Activated naive CD4-positive, alpha-beta T cell treated with anti-CD3 and anti-CD28 coated beads, Interleukin-2, amount 10 ng/mL, durations not matched to agents 7 days and 5 days (primary cell): ENCODE data around the gene MARK4.
"Not testable (repeated sequence)": the region's sequence is repeated elsewhere in the genome, so short reads cannot be mapped to it uniquely, and the experiment has no call there.

Experiments used
- CTCF ChIA-PET: fragments of 350-600 bp; sonication (Branson Sonifier 250); formaldehyde crosslinking; loops from one replicate; lab custom pipeline; 2021; ENCODE audit warnings: antibody characterized with exemption; lab: Charles Lee
- DNase-seq: peaks from one replicate; pipeline ENCODE4 v3.0.0-alpha.2; 2020
- H3K27ac Mint-ChIP-seq: one replicate; pipeline ENCODE4 v1.8.0; 2021; ENCODE audit warnings: mild to moderate bottlenecking, moderate library complexity, mixed read lengths
- H3K27me3 Mint-ChIP-seq: one replicate; pipeline ENCODE4 v1.8.0; 2021; ENCODE audit warnings: mild to moderate bottlenecking, mixed read lengths
- H3K36me3 Mint-ChIP-seq: one replicate; pipeline ENCODE4 v1.8.0; 2021; ENCODE audit warnings: mixed read lengths
- H3K4me1 Mint-ChIP-seq: one replicate; pipeline ENCODE4 v1.8.0; 2021; ENCODE audit warnings: mixed read lengths
- H3K4me3 Mint-ChIP-seq: one replicate; pipeline ENCODE4 v1.8.0; 2021; ENCODE audit warnings: mild to moderate bottlenecking, moderate library complexity, mixed read lengths
- H3K9me3 Mint-ChIP-seq: one replicate; pipeline ENCODE4 v1.8.0; 2021; ENCODE audit warnings: mixed read lengths

MARK4 gene

DNA sequence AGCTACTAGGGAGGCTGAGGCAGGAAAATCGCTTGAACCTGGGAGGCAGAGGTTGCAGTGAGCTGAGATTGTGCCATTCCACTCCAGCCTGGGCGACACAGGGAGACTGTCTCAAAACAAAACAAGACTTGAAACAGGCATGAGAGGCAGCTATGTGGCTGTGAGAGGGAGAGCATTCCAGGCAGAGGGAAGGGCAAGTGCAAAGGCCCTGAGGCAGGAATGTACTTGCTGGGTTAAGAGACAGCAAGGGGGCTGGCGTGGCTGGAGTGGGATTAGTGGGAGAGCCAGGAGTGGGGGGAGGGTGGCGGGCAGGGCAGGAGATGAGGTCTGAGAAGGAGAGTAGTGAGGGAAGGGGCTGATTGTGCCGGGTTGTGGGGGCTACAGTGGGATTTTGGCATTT lies 27.2 kb upstream of the MARK4 start:
- Mint-ChIP-seq H3K4me3 (no peak overlapping the region), H3K9me3 (no peaks in the 10 kb centered on the region), H3K36me3 (no peaks in the 10 kb centered on the region), H3K4me1 (peaks cover 2% of the 10 kb centered on the region), H3K27me3 (peaks cover 45% of the 10 kb centered on the region), H3K27ac (no peak overlapping the region)
- no peak for DNase-seq
- CTCF ChIA-PET, result no interaction called here

DNA sequence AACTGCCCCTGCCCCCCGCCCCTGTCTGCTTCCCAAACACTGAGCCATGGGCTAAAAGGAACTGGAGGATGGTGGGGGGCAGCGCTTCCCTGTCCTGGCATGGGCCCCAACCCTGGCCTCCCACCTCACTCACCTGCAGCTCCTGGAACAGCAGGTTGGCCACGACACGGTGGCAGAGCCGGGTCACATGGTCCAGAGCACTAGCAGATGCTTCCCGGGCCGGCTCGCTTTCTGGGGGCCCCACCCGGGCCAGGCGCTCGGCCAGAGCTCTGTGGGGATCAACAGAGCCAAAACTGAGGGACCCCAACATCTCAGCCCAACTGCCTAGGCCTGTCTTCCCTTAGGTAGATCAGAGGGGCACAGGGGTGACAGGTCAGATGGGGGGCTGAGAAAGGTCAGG lies 26.4 kb upstream of the MARK4 start:
- CTCF ChIA-PET, result no interaction called here
- no peak overlapping the region for H3K27ac Mint-ChIP-seq
- DNase-seq, result no peak
- no peaks in the 10 kb centered on the region for H3K9me3 Mint-ChIP-seq
- H3K27me3 Mint-ChIP-seq, result peaks cover 37% of the 10 kb centered on the region
- no peak overlapping the region for H3K4me3 Mint-ChIP-seq
- no peaks in the 10 kb centered on the region for H3K36me3 Mint-ChIP-seq
- no peaks in the 10 kb centered on the region for H3K4me1 Mint-ChIP-seq

DNA sequence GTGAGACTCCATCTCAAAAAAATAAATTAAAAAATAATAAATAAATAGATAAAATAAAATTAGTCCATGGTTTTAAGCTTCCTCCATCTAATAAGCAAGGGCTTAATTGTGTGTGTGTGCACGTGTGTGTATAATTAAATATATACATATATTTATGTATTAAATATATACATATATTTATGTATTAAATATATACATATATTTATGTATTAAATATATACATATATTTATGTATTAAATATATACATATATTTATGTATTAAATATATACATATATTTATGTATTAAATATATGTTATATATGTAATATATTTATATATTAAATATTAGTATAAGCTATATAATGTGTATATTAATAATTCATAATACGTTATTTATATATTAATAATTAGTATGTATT lies 22.0 kb upstream of the MARK4 start:
- H3K4me3 Mint-ChIP-seq, DNase-seq, H3K9me3 Mint-ChIP-seq, H3K27ac Mint-ChIP-seq, H3K36me3 Mint-ChIP-seq, CTCF ChIA-PET, H3K4me1 Mint-ChIP-seq: not testable (repeated sequence)
- peaks cover 31% of the 10 kb centered on the region for H3K27me3 Mint-ChIP-seq

DNA sequence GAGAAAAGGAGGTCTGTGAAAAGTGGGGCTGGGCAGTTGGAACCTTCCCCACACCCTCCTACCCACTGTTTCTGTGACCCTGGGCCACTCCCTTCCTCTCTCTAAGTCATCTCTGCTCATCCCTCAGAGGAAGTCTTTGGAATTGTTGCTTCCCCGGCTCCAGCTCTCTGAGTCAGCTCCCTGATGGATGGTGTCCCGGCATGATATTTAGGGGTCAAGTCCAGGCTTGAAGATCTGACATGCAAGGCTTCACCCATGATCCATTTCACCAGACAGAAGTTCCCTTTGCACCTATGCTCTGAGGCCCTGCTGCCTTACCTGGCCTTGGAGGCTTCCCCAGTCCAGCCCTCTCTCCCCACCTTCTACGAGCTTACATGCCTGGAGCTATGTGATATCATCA lies 19.2 kb upstream of the MARK4 start:
- Mint-ChIP-seq H3K36me3 (no peaks in the 10 kb centered on the region), H3K27ac (no peak overlapping the region), H3K4me1 (peaks cover 2% of the 10 kb centered on the region), H3K27me3 (peaks cover 51% of the 10 kb centered on the region), H3K9me3 (no peaks in the 10 kb centered on the region), H3K4me3 (no peak overlapping the region)
- DNase-seq, result no peak
- CTCF ChIA-PET, result no interaction called here

DNA sequence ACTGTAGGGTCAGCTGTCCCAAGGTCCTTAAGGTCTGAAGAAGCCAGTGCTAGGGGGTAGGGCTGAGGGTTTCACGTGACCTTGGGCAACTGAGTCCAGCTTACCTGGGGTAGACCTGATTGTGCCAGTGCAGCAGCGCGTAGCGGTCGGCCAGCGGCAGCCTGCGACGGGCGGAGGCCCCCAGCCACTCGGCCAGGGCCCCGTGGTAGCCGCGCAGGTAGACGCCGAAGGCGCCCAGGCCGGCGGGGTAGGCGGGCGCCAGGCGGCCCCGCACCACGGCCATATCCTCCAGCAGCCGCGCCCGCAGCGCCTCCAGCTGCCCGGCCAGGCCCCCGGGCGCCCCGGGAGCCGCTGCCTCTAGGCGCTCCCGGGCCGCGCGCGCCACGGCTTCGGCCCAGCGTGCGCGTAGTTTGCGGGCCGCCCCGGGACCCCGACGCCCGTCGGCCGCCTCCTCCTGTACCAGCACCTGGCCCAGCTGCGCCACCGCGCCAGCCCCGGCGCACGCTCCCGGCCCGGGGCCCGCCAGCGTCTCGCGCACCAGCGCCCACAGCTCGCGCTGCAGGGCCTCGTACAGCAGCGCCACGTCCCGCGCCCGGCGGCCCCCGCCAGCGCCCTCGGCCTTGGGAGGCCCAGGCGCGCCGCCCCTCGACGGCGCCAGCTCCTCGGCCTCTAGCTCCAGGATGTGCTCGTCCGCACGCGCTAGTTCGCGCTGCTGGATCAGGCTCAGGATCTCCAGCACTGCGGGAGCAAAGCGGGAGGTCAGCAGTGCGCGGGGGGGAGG lies 16.8 kb upstream of the MARK4 start:
- CTCF ChIA-PET, result no interaction called here
- H3K4me1 Mint-ChIP-seq, result peaks cover 2% of the 10 kb centered on the region
- H3K9me3 Mint-ChIP-seq, result no peaks in the 10 kb centered on the region
- DNase-seq, result no peak
- H3K4me3 Mint-ChIP-seq, result no peak overlapping the region
- H3K36me3 Mint-ChIP-seq, result no peaks in the 10 kb centered on the region
- H3K27ac Mint-ChIP-seq, result no peak overlapping the region
- H3K27me3 Mint-ChIP-seq, result peaks cover 52% of the 10 kb centered on the region

DNA sequence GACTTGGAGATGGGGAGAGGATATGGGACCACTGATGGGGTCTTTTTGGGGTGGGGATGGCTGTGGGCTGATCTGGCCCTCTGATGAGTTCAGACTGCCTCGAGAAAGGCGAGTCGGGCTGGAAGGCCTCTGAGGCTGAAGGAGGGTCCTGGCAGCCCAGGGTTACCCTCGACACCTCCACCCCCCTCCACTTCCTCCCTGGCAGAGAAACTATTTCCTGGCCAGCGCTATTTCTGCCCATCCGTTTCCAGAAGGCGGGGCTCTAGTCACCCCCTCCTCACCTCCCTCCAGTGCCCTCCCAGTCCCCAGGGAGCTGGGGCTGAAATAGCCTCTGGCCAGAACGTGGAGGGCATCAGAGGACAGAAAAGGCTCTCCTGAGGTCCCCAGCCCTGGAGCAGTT lies 15.6 kb upstream of the MARK4 start:
- Mint-ChIP-seq H3K4me3 (no peak overlapping the region), H3K27ac (no peak overlapping the region), H3K36me3 (no peaks in the 10 kb centered on the region)

GRCh38 chr19:45238556-45238955 lies 12.5 kb upstream of the MARK4 start:
- H3K4me3 Mint-ChIP-seq, result no peak overlapping the region
- no peaks in the 10 kb centered on the region for H3K36me3 Mint-ChIP-seq
- CTCF ChIA-PET, result no interaction called here
- no peak for DNase-seq
- peaks cover 2% of the 10 kb centered on the region for H3K4me1 Mint-ChIP-seq
- H3K27ac Mint-ChIP-seq, result no peak overlapping the region
- no peaks in the 10 kb centered on the region for H3K9me3 Mint-ChIP-seq
- peaks cover 43% of the 10 kb centered on the region for H3K27me3 Mint-ChIP-seq

More for the DNA sequence above, 15.6 kb upstream of the MARK4 start:
- peaks cover 52% of the 10 kb centered on the region for H3K27me3 Mint-ChIP-seq
- CTCF ChIA-PET, result no interaction called here
- H3K4me1 Mint-ChIP-seq, result peaks cover 2% of the 10 kb centered on the region
- no peaks in the 10 kb centered on the region for H3K9me3 Mint-ChIP-seq
- no peak for DNase-seq

- no peaks in the 10 kb centered on the region for H3K36me3 Mint-ChIP-seq
- H3K9me3 Mint-ChIP-seq, result no peaks in the 10 kb centered on the region
- no peak overlapping the region for H3K27ac Mint-ChIP-seq
- H3K4me1 Mint-ChIP-seq, result no peaks in the 10 kb centered on the region
- no peak for DNase-seq
- peaks cover 41% of the 10 kb centered on the region for H3K27me3 Mint-ChIP-seq
- H3K4me3 Mint-ChIP-seq, result no peak overlapping the region
- CTCF ChIA-PET, result no interaction called here
Observed at GRCh38 chr19:45243144-45243732, 7.8 kb upstream of the MARK4 start.

GRCh38 chr19:45244133-45244794 lies 6.8 kb upstream of the MARK4 start:
- Mint-ChIP-seq H3K27ac (no peak overlapping the region), H3K9me3 (no peaks in the 10 kb centered on the region), H3K27me3 (peaks cover 49% of the 10 kb centered on the region), H3K4me1 (peaks cover 6% of the 10 kb centered on the region), H3K4me3 (no peak overlapping the region), H3K36me3 (no peaks in the 10 kb centered on the region)
- no peak for DNase-seq
- CTCF ChIA-PET, result no interaction called here

DNA sequence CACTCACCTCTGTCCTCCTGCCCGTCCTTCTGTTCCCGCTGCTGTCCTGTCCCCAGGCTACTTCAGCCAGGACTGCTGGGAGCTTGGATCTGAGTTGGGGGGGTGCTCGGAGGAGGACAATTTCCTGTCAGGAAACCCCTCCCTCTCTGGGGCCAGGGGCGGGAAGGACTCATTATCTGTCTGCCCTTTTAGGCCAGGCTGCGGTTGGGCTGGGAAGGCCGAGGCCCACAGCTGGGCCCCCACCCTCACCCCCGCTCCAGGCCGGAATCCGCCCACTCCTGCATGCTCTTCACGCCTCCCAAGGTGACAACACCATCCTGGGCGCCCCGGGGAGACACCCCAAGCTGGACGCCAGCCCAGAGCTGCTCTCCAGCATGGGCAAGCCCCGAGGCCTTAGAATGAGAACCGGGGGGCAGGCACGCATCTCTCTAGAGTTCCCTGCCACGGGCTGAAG lies 5.7 kb upstream of the MARK4 start, which contains the start of gene EXOC3L2:
Gene EXOC3L2, minus strand, starts transcription at position 74 of the 454 bp plus-strand sequence. CDS start 6,362 bp downstream, outside the sequence.
- H3K4me1 Mint-ChIP-seq, result peaks cover 10% of the 10 kb centered on the region
- H3K4me3 Mint-ChIP-seq, result no peak within 1 kb of the TSS
- H3K27me3 Mint-ChIP-seq, result peaks cover 57% of the 10 kb centered on the region
- no peak for DNase-seq
- H3K36me3 Mint-ChIP-seq, result no peaks in the 10 kb centered on the region
- H3K27ac Mint-ChIP-seq, result peak within 1 kb of the TSS; percentile 30
- CTCF ChIA-PET, result interaction anchor here (0.6 kb wide), 1 partner anchor 172 kb away, joined by 3 read pairs; no protein-coding TSS in a partner anchor
- H3K9me3 Mint-ChIP-seq, result no peaks in the 10 kb centered on the region

GRCh38 chr19:45245826-45246225 lies 5.2 kb upstream of the MARK4 start:
- no peak overlapping the region for H3K4me3 Mint-ChIP-seq
- no peaks in the 10 kb centered on the region for H3K36me3 Mint-ChIP-seq
- no peak overlapping the region for H3K27ac Mint-ChIP-seq
- H3K27me3 Mint-ChIP-seq, result peaks cover 61% of the 10 kb centered on the region
- CTCF ChIA-PET, result interaction anchor here (0.6 kb wide), 1 partner anchor 171 kb away, joined by 3 read pairs; no protein-coding TSS in a partner anchor
- no peaks in the 10 kb centered on the region for H3K9me3 Mint-ChIP-seq
- peaks cover 13% of the 10 kb centered on the region for H3K4me1 Mint-ChIP-seq
- DNase-seq, result no peak

GRCh38 chr19:45247136-45247535 lies 3.9 kb upstream of the MARK4 start:
- DNase-seq, result no peak
- no peak overlapping the region for H3K4me3 Mint-ChIP-seq
- no peak overlapping the region for H3K27ac Mint-ChIP-seq
- H3K4me1 Mint-ChIP-seq, result peaks cover 15% of the 10 kb centered on the region
- no peaks in the 10 kb centered on the region for H3K9me3 Mint-ChIP-seq
- H3K36me3 Mint-ChIP-seq, result no peaks in the 10 kb centered on the region
- CTCF ChIA-PET, result interaction anchor here (0.7 kb wide), 1 partner anchor 10 kb away, joined by 3 read pairs; no protein-coding TSS in a partner anchor
- peaks cover 55% of the 10 kb centered on the region for H3K27me3 Mint-ChIP-seq

DNA sequence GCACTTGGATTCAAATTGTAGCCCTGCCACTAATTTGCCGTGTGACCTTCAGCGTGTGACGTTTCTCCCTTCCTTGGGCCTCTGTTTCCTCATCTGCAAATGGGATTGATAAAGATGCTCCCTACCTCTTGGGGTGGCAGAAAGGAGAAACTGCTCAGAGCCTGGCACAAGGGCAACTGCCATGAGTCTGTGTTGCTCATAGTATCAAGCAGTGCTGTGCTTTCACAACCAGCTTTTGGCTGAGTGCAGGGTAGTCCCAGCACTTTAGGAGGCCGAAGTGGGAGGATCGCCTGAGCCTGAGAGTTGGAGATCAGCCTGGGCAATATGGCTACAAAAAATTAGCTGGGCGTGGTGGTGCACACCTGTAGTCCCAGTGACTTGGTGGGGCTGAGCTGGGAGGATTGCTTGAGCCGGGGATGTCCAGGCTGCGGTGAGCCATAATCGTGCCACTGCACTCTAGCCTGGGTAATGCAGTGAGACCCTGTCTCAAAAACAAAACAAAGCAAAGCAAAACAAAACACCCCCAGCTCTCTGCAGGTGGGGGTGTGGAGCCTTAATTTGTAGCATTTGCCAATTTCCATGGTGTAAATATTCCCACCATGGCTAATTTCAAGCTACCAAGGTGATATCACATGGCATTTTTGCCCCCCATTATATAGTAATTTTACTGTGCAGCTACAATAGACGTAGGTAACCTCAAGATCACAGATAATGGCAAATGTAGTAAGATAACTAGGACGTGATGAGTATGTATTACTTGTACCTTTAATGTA lies 1.6 kb upstream of the MARK4 start:
- no peaks in the 10 kb centered on the region for H3K9me3 Mint-ChIP-seq
- no peak for DNase-seq
- peaks cover 42% of the 10 kb centered on the region for H3K27me3 Mint-ChIP-seq
- no peaks in the 10 kb centered on the region for H3K36me3 Mint-ChIP-seq
- peak overlapping the region; percentile 37 for H3K27ac Mint-ChIP-seq
- CTCF ChIA-PET, result interaction anchor here (0.6 to 2.3 kb wide), 9 partner anchors 17 to 1037 kb away, joined by 3 to 10 read pairs (median 3); partner anchors contain the start of genes GEMIN7 and ZNF227
- peak overlapping the region; percentile 26 for H3K4me3 Mint-ChIP-seq
- H3K4me1 Mint-ChIP-seq, result peaks cover 36% of the 10 kb centered on the region
